ENCODE results near the gene FSTL4. TPM values are rescaled to one million over a fixed set of nuclear protein-coding genes. Genes with fewer than 3 reads are reported as not detected.

Gene FSTL4
- total and polyA plus RNA-seq, 2 experiments from 2014 or later = 0.47 to 0.74 TPM

DNA sequence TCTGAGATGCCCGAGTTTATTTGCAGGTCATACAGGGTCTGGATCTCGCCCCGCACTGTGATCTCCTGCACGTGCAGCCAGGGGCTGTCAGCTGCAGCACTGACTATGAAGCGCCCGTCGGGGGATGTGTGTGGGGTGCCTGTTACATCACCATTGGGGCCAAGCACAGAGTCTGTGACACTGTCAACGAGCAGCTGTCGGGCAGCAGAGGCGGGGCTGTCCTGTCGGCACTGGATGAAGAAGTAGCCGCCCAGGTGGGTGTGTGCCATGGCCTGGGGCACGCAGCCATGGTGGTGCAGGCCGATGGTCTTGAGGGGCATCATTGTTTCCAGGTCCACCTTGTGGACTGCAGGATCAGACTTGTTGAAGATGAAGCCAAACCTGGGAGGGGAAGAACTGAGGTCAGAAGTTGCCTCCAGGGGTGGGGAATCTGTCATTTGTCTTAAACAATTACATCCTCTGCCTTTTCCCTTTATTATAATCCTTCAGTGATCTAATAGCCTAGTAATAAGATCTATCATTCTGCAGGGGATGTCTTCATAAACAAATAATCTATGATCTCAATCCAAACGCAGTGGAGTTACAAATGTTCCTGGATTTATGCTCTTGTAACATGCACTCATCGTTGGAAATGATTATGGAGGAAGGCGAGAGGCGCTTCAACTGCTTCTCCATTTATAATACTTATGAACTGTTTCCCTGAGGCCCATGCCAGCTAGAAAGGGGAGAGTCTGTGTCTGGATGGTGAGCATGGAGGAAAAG is 412.7 kb downstream of the FSTL4 start:
- Histone ChIP-seq H4K20me1 (ENCODE audit: insufficient read depth, poor library complexity, severe bottlenecking) (no peaks in the 10 kb centered on the region), H3K4me1 (ENCODE audit: insufficient read depth) (no peaks in the 10 kb centered on the region), H3K27me3 (no peaks in the 10 kb centered on the region), H3K79me2 (no peaks in the 10 kb centered on the region), H3K4me2 (no peak overlapping the region), H3K9me3 (ENCODE audit: low read depth) (no peaks in the 10 kb centered on the region), H3K36me3 (replicated peaks; ENCODE audit: insufficient read depth, low read depth) (no peaks in the 10 kb centered on the region), H3K9me2 (replicated peaks; ENCODE audit: insufficient read depth) (no peaks in the 10 kb centered on the region), H3K27ac (no peak overlapping the region), H2AFZ (no peak overlapping the region), H3K4me3 (no peak overlapping the region)
- 79% methylated on average over 18 of the region's 18 CpGs for WGBS (ENCODE audit: low lambda C conversion rate, missing lambda C conversion rate)
- TF ChIP-seq CTCF (IDR thresholded peaks at IDR 0.05; ENCODE audit: poor library complexity) (no peak), EZH2 (IDR thresholded peaks at IDR 0.05; ENCODE audit: borderline replicate concordance) (no peak), EZH2phosphoT487 (IDR thresholded peaks at IDR 0.05; ENCODE audit: low read depth, severe bottlenecking, unreplicated experiment) (no peak)
- no peak for DNase-seq (ENCODE audit: low spot score)

GRCh38 chr5:133198511-133198910 is 413.8 kb downstream of the FSTL4 start:
- Histone ChIP-seq H3K27me3 (no peaks in the 10 kb centered on the region), H3K4me2 (no peak overlapping the region), H3K4me3 (no peak overlapping the region), H3K36me3 (replicated peaks; ENCODE audit: insufficient read depth, low read depth) (no peaks in the 10 kb centered on the region), H3K79me2 (no peaks in the 10 kb centered on the region), H3K4me1 (ENCODE audit: insufficient read depth) (no peaks in the 10 kb centered on the region), H3K9me3 (ENCODE audit: low read depth) (no peaks in the 10 kb centered on the region), H2AFZ (no peak overlapping the region), H3K27ac (no peak overlapping the region), H4K20me1 (ENCODE audit: insufficient read depth, poor library complexity, severe bottlenecking) (no peaks in the 10 kb centered on the region), H3K9me2 (replicated peaks; ENCODE audit: insufficient read depth) (no peaks in the 10 kb centered on the region)
- TF ChIP-seq EZH2 (IDR thresholded peaks at IDR 0.05; ENCODE audit: borderline replicate concordance) (no peak), CTCF (IDR thresholded peaks at IDR 0.05; ENCODE audit: poor library complexity) (no peak), EZH2phosphoT487 (IDR thresholded peaks at IDR 0.05; ENCODE audit: low read depth, severe bottlenecking, unreplicated experiment) (no peak)
- 96% methylated on average over 12 of the region's 12 CpGs for WGBS (ENCODE audit: low lambda C conversion rate, missing lambda C conversion rate)
- no peak for DNase-seq (ENCODE audit: low spot score)

- Histone ChIP-seq H3K79me2 (no peaks in the 10 kb centered on the region), H3K4me1 (ENCODE audit: insufficient read depth) (no peaks in the 10 kb centered on the region), H2AFZ (no peak overlapping the region), H4K20me1 (ENCODE audit: insufficient read depth, poor library complexity, severe bottlenecking) (no peaks in the 10 kb centered on the region), H3K4me3 (no peak overlapping the region), H3K9me2 (replicated peaks; ENCODE audit: insufficient read depth) (no peaks in the 10 kb centered on the region), H3K27ac (no peak overlapping the region), H3K27me3 (no peaks in the 10 kb centered on the region), H3K4me2 (no peak overlapping the region), H3K9me3 (ENCODE audit: low read depth) (no peaks in the 10 kb centered on the region), H3K36me3 (replicated peaks; ENCODE audit: insufficient read depth, low read depth) (no peaks in the 10 kb centered on the region)
- 67% methylated on average over 4 of the region's 4 CpGs for WGBS (ENCODE audit: low lambda C conversion rate, missing lambda C conversion rate)
- TF ChIP-seq EZH2 (IDR thresholded peaks at IDR 0.05; ENCODE audit: borderline replicate concordance) (no peak), CTCF (IDR thresholded peaks at IDR 0.05; ENCODE audit: poor library complexity) (no peak), EZH2phosphoT487 (IDR thresholded peaks at IDR 0.05; ENCODE audit: low read depth, severe bottlenecking, unreplicated experiment) (no peak)
- no peak for DNase-seq (ENCODE audit: low spot score)
Observed at GRCh38 chr5:133196441-133197085, 415.8 kb downstream of the FSTL4 start.
